ENCODE data around the gene CHIT1.

GRCh38 chr1:203251466-203251865, 22.0 kb upstream of the CHIT1 start:
- TF ChIP-seq CTCF (IDR thresholded peaks at IDR 0.05) = no peak
- no peak for TF ChIP-seq REST (IDR thresholded peaks at IDR 0.05; ENCODE audit: insufficient read depth in 1 of 2, low read depth in 2 of 2, low read length in 1 of 2)
- TF ChIP-seq POLR2AphosphoS5 (IDR thresholded peaks at IDR 0.05; ENCODE audit: low read depth, low read length) = no peak
- no peak for TF ChIP-seq SIN3A (IDR thresholded peaks at IDR 0.05; ENCODE audit: borderline replicate concordance, insufficient read depth, low read depth, low read length)

Measured in Panc1 (cell line).